HFFc6 (cell line): ENCODE measurements around the gene LUC7L3. TPM values are rescaled to one million over a fixed set of nuclear protein-coding genes. Genes with fewer than 3 reads are reported as not detected.

Experiments used
- DNase-seq: peaks from one replicate; pipeline ENCODE4 v3.0.0-alpha.2; 2018
- H3K27ac Mint-ChIP-seq: 2 replicates; pipeline ENCODE4 v1.8.0; 2020; ENCODE audit warnings: mild to moderate bottlenecking, mixed read lengths
- H3K27me3 Mint-ChIP-seq: 2 replicates; pipeline ENCODE4 v1.8.0; 2021; ENCODE audit warnings: mild to moderate bottlenecking, moderate library complexity, mixed read lengths; ENCODE audit not compliant: insufficient read depth
- H3K36me3 Mint-ChIP-seq: 2 replicates; pipeline ENCODE4 v1.8.0; 2021; ENCODE audit warnings: low read depth, mixed read lengths
- H3K4me1 Mint-ChIP-seq: 2 replicates; pipeline ENCODE4 v1.8.0; 2020; ENCODE audit warnings: low read depth, mixed read lengths
- H3K4me3 Mint-ChIP-seq: 2 replicates; pipeline ENCODE4 v1.8.0; 2020; ENCODE audit warnings: mild to moderate bottlenecking, moderate library complexity, mixed read lengths
- H3K9me3 Mint-ChIP-seq: 2 replicates; pipeline ENCODE4 v1.8.0; 2020; ENCODE audit warnings: mild to moderate bottlenecking, mixed read lengths
- CTCF ChIP-seq: fragments of 200-600 bp; sonication (generic); IDR thresholded peaks from 2 replicates; pipeline ENCODE4 v1.5.0; 2021; ENCODE audit warnings: antibody characterized with exemption, mild to moderate bottlenecking
- total RNA-seq, 6 experiments: library from RNA; stranded (reverse); fragmentation: NEBNext Ultra II Directional; extraction: Animal tissue kit (Norgen Biotek cat#: 25700); gene quantifications; 2 replicates in 1 of 6; 3 replicates in 5 of 6; pipeline ENCODE4 v1.2.3, GENCODE V29; 2021

The LUC7L3 gene
- total RNA-seq, 6 experiments from 2014 or later = 54.0 to 76.3 (median 59.1) TPM

- H3K27ac Mint-ChIP-seq = peak overlapping the region; percentile 25
- H3K36me3 Mint-ChIP-seq = peaks cover 49% of the 10 kb centered on the region
- no peaks in the 10 kb centered on the region for H3K27me3 Mint-ChIP-seq
- no peak for DNase-seq
- H3K4me1 Mint-ChIP-seq = peaks cover 21% of the 10 kb centered on the region; the same call in 1 of the 2 replicates
- no peaks in the 10 kb centered on the region for H3K9me3 Mint-ChIP-seq
- H3K4me3 Mint-ChIP-seq = no peak overlapping the region
- no peak for TF ChIP-seq CTCF
These were observed 19.7 kb downstream of the LUC7L3 start for GRCh38 chr17:50739098-50739497.

DNA sequence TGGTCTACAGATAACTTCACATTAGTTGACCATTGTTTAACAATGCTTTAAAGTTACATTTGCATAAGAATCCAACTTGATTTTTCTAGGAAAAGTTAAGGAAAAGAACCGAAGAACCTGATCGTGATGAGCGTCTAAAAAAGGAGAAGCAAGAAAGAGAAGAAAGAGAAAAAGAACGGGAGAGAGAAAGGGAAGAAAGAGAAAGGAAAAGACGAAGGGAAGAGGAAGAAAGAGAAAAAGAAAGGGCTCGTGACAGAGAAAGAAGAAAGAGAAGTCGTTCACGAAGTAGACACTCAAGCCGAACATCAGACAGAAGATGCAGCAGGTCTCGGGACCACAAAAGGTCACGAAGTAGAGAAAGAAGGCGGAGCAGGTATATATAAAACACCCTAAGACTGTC, 26.2 kb downstream of the LUC7L3 start:
- no peaks in the 10 kb centered on the region for H3K27me3 Mint-ChIP-seq
- no peak overlapping the region for H3K4me3 Mint-ChIP-seq
- no peaks in the 10 kb centered on the region for H3K9me3 Mint-ChIP-seq
- DNase-seq = no peak
- H3K27ac Mint-ChIP-seq = no peak overlapping the region
- H3K4me1 Mint-ChIP-seq = no peaks in the 10 kb centered on the region
- TF ChIP-seq CTCF = no peak
- H3K36me3 Mint-ChIP-seq = peaks cover 50% of the 10 kb centered on the region

GRCh38 chr17:50749245-50749644, 29.8 kb downstream of the LUC7L3 start:
- Mint-ChIP-seq H3K4me1 (no peaks in the 10 kb centered on the region), H3K27me3 (no peaks in the 10 kb centered on the region), H3K36me3 (peaks cover 47% of the 10 kb centered on the region), H3K27ac (no peak overlapping the region), H3K4me3 (no peak overlapping the region), H3K9me3 (no peaks in the 10 kb centered on the region)
- no peak for TF ChIP-seq CTCF
- no peak for DNase-seq

GRCh38 chr17:50754521-50754920, 35.1 kb downstream of the LUC7L3 start:
- H3K4me1 Mint-ChIP-seq = no peaks in the 10 kb centered on the region
- H3K9me3 Mint-ChIP-seq = no peaks in the 10 kb centered on the region
- no peak for TF ChIP-seq CTCF
- DNase-seq = no peak
- no peak overlapping the region for H3K4me3 Mint-ChIP-seq
- H3K36me3 Mint-ChIP-seq = peaks cover 34% of the 10 kb centered on the region
- H3K27me3 Mint-ChIP-seq = peaks cover 1% of the 10 kb centered on the region; the same call in 1 of the 2 replicates
- no peak overlapping the region for H3K27ac Mint-ChIP-seq

GRCh38 chr17:50758524-50758923, 39.1 kb downstream of the LUC7L3 start:
- Mint-ChIP-seq H3K27me3 (peaks cover 1% of the 10 kb centered on the region; the same call in 1 of the 2 replicates), H3K4me3 (no peak overlapping the region), H3K36me3 (peaks cover 14% of the 10 kb centered on the region), H3K9me3 (no peaks in the 10 kb centered on the region), H3K4me1 (peaks cover 9% of the 10 kb centered on the region), H3K27ac (no peak overlapping the region)
- TF ChIP-seq CTCF = no peak
- no peak for DNase-seq

DNA sequence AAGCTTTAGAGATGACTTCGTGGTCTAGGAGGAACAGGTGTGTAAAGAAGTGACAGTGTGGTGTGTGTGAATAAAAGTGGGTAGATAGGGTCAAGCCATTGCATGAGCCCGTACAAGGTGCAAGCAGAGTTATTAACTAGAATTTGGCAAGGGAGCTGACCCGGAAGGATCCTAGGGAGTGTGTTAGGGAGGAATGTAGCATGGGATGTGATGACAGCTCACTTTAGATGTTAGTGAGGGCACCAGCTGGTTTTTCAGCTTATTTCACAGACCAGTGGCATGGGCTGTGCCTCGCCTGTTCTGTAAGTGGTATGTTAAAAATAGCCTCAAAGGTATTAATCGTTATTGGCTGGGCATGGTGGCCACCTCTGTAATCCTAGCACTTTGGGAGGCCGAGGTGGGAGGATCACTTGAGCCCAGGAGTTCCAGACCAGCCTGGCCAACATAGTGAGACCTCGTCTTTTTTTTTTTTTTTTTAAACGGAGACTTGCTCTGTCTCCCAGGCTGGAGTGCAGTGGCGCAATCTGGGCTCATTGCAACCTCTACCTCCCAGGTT, 39.7 kb downstream of the LUC7L3 start:
- Mint-ChIP-seq H3K36me3 (peaks cover 9% of the 10 kb centered on the region), H3K4me3 (no peak overlapping the region), H3K27ac (no peak overlapping the region), H3K27me3 (peaks cover 1% of the 10 kb centered on the region; the same call in 1 of the 2 replicates), H3K9me3 (no peaks in the 10 kb centered on the region), H3K4me1 (peaks cover 9% of the 10 kb centered on the region)
- no peak for TF ChIP-seq CTCF
- no peak for DNase-seq
